Body of pancreas (tissue), 4 donors: ENCODE measurements around the gene ICA1L. TPM values are rescaled to one million over a fixed set of nuclear protein-coding genes. Genes with fewer than 3 reads are reported as not detected.
"Not testable (repeated sequence)": the region's sequence is repeated elsewhere in the genome, so short reads cannot be mapped to it uniquely, and the experiment has no call there.

Experiments used
- ATAC-seq: fragments of 150-250 bp; one replicate; pipeline ENCODE4 v1.9.1; 2016
- DNase-seq, 4 donors: peaks; one replicate each; pipeline ENCODE4 v3.0.0-alpha.2; 2019
- H3K27ac ChIP-seq, 4 donors: fragments of 200-600 bp; sonication (generic); 1 replicate in 3 of 4; 2 replicates in 1 of 4; pipeline versions ENCODE4 v1.5.1 to v1.6.1; 2016 to 2019; ENCODE audit warnings: mild to moderate bottlenecking in 1 of 4, mixed read lengths in 1 of 4, moderate library complexity in 1 of 4
- H3K27me3 ChIP-seq, 2 donors: fragments of 200-600 bp; sonication (generic); one replicate each; pipeline ENCODE4 v1.6.0; 2016; ENCODE audit warnings: mild to moderate bottlenecking in 1 of 2
- H3K36me3 ChIP-seq, 2 donors: fragments of 200-600 bp; sonication (generic); replicated peaks in 1 of 2; 2 replicates each; pipeline ENCODE4 v1.5.1; 2016; ENCODE audit warnings: low read depth in 2 of 2; ENCODE audit not compliant: insufficient read depth in 1 of 2
- H3K4me1 ChIP-seq: fragments of 200-600 bp; sonication (generic); one replicate; pipeline ENCODE4 v1.6.0; 2016
- H3K4me3 ChIP-seq, 2 donors: fragments of 200-600 bp; sonication (generic); 1 replicate in 1 of 2; 2 replicates in 1 of 2; pipeline ENCODE4 v1.5.1; 2016 to 2019
- H3K9me3 ChIP-seq, 3 donors: fragments of 200-600 bp; sonication (generic); 1 replicate in 2 of 3; 2 replicates in 1 of 3; pipeline ENCODE4 v1.5.1; 2016
- POLR2A ChIP-seq, 3 donors: fragments of 450-650 bp; IDR thresholded peaks; one replicate each; pipeline ENCODE4 v1.6.1; 2016; ENCODE audit warnings: antibody characterized with exemption in 3 of 3, mild to moderate bottlenecking in 2 of 3
- WGBS, 2 donors: methylation state at CpG; one replicate each; pipeline ENCODE4 v1.1.5; 2017; 5-methylcytosine and 5-hydroxymethylcytosine counted together
- intact Hi-C: fragments of 100-400 bp; cut with DNase I; formaldehyde crosslinking; loops from one replicate; pipeline ENCODE4 v1.15.1; 2023
- total RNA-seq, 2 donors: library from RNA; depleted of rRNA; stranded (reverse); fragments of >200 nt; gene quantifications; one replicate each; pipeline ENCODE4 v1.1.0, GENCODE V29; 2016
- TF ChIP-seq, protein P1 (sequence below), 7 experiments: fragments of 450-650 bp in 4 of 7; fragments of 200-600 bp in 3 of 7; sonication (generic) in 3 of 7; IDR thresholded peaks; one replicate each; pipeline ENCODE4 v1.5.1; 2016 to 2019; ENCODE audit warnings: antibody characterized with exemption in 7 of 7

Gene ICA1L
- total RNA-seq, 2 donors from 2014 or later: 6.7 to 34.6 TPM

DNA sequence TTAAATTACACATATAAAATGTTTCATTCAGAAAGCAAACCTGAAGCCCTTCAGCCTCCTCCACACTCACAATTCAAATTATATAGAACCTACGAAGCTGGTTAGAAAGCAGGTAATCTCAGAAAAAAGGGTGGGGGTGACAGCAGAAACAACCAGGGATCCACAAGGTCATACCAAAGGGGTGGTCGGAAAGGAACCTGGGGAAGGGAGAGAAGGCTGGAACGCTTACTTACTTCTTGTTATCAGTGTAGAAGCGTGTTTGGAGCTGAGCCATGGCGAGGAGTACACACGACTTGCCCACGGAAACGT, 39.6 kb upstream of the ICA1L start:
- ATAC-seq (no peak), DNase-seq (no peak)
- intact Hi-C loops: no loop called here
- peak overlapping the region; percentile 69 to 74 for H3K4me3 ChIP-seq
- H3K9me3 ChIP-seq: no peaks in the 10 kb centered on the region
- no peaks in the 10 kb centered on the region for H3K36me3 ChIP-seq
- no peaks in the 10 kb centered on the region for H3K27me3 ChIP-seq
- H3K4me1 ChIP-seq: peaks cover 11% of the 10 kb centered on the region
- TF ChIP-seq, protein P1, sequence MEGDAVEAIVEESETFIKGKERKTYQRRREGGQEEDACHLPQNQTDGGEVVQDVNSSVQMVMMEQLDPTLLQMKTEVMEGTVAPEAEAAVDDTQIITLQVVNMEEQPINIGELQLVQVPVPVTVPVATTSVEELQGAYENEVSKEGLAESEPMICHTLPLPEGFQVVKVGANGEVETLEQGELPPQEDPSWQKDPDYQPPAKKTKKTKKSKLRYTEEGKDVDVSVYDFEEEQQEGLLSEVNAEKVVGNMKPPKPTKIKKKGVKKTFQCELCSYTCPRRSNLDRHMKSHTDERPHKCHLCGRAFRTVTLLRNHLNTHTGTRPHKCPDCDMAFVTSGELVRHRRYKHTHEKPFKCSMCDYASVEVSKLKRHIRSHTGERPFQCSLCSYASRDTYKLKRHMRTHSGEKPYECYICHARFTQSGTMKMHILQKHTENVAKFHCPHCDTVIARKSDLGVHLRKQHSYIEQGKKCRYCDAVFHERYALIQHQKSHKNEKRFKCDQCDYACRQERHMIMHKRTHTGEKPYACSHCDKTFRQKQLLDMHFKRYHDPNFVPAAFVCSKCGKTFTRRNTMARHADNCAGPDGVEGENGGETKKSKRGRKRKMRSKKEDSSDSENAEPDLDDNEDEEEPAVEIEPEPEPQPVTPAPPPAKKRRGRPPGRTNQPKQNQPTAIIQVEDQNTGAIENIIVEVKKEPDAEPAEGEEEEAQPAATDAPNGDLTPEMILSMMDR (IDR thresholded peaks at IDR 0.05): no peak
- TF ChIP-seq POLR2A (IDR thresholded peaks at IDR 0.05): no peak
- peak overlapping the region in 3 of 4 donors; percentile 57 to 92 (median 88) for H3K27ac ChIP-seq
- WGBS, 2 donors: 0% methylated on average over 8 of the region's 8 CpGs

DNA sequence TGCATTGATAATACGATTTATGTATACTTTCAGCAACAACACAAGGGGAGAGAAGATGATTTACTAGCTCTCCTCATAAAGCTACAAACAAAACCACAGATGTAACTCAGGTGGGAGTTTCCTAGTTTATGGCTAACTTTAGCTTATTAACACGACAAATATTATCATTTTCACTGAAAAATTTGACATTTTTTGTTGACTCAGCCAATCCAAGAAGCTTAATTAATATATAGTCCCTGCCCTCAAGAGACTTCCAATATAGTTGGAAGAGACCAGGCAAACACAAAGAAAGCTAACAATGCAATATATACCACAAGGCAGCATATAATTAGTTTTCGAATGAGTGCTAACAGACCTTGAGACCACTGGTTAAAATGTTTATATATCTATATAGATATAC, 39.1 kb upstream of the ICA1L start:
- intact Hi-C loops: no loop called here
- Histone ChIP-seq H3K9me3 (no peaks in the 10 kb centered on the region), H3K4me1 (peaks cover 11% of the 10 kb centered on the region), H3K27me3 (no peaks in the 10 kb centered on the region), H3K4me3 (peak overlapping the region in 1 of 2 donors; percentile 69), H3K36me3 (no peaks in the 10 kb centered on the region), H3K27ac (peak overlapping the region in 1 of 4 donors; percentile 57)
- no peak for ATAC-seq
- no peak for TF ChIP-seq POLR2A (IDR thresholded peaks at IDR 0.05)
- TF ChIP-seq, protein P1 (IDR thresholded peaks at IDR 0.05): no peak
- 3 to 5% methylated on average over 3 of the region's 3 CpGs for WGBS, 2 donors
- no peak for DNase-seq

DNA sequence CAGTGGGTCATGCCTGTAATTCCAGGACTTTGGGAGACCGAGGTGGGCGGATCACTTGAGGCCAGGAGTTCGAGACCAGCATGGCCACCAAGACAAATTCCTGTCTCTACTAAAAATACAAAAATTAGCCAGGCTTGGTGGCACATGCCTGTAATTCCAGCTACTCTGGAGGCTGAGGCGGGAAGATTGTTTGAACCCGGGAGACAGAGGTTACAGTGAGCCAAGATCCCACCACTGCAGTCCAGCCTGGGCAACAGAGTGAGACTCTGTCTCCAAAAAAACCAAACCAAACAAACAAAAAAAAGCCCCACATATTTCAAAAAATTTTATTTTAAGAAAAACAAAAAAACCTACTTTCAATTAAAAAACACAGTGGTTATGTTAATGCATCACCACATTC, 38.7 kb upstream of the ICA1L start:
- intact Hi-C loops, H3K36me3 ChIP-seq, H3K27me3 ChIP-seq, H3K4me3 ChIP-seq, DNase-seq, H3K9me3 ChIP-seq, ATAC-seq, H3K27ac ChIP-seq: not testable (repeated sequence)
- WGBS, 2 donors: 71 to 82% methylated on average over 5 of the region's 5 CpGs
- H3K4me1 ChIP-seq: peaks cover 11% of the 10 kb centered on the region

DNA sequence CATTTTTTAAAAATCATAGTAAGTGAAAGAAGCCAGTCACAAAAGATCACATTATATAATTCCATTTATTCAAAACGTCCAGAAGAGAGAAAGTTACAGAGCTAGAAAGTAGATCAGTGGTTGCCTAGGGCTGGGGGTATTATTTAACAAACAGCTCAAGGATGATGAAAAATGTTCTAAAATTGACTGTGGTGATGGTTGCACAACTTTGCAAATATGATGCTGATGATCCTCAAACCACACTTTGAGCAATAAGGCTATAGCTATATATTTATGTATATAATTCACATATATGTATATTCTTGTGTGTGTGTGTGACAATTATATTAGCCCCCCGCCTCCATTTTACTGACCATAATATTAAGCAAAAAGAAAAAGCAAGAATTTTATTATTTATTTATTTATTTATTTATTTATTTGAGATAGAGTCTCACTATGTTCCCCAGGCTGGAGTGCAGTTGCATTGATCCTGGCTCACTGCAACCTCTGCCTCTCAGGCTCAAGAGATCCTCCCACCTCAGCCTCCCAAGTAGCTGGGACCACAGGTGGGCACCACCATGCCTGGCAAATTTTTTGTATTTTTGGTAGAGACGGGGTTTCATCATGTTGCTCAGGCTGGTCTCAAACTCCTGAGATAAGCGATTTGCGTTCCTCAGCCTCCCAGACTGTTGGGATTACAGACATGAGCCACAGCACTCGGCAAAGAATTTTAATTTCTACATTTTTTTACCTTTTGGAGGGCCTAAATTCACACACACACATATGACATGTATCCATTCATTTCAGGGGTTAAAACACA, 38.0 kb upstream of the ICA1L start:
- Histone ChIP-seq H3K36me3 (no peaks in the 10 kb centered on the region), H3K4me1 (peaks cover 11% of the 10 kb centered on the region), H3K4me3 (no peak overlapping the region), H3K27ac (no peak overlapping the region), H3K27me3 (no peaks in the 10 kb centered on the region), H3K9me3 (no peaks in the 10 kb centered on the region)
- ATAC-seq (no peak), DNase-seq (no peak)
- TF ChIP-seq POLR2A (IDR thresholded peaks at IDR 0.05): no peak
- TF ChIP-seq, protein P1 (IDR thresholded peaks at IDR 0.05): no peak
- 85 to 86% methylated on average over 6 of the region's 6 CpGs for WGBS, 2 donors
- intact Hi-C loops: no loop called here

DNA sequence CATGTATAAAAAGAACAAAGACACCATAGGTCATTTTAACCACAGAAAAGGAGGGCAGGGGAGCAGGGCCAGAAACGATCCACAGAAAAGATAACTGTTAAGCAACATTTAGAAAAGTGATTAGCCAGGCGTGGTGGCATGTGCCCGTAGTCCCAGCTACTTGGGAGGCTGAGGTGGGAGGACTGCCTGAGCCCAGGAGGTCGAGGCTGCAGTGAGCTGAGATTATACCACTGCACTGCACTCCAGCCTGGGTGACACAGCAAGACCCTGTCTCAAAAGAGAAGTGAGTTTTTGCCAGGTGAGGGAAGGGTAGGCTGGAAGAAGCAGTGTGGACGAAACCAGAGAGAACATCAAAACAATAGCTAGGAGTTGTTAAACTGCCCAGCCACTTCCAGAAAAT, 36.6 kb upstream of the ICA1L start:
- Histone ChIP-seq H3K36me3 (no peaks in the 10 kb centered on the region), H3K4me1 (peaks cover 11% of the 10 kb centered on the region), H3K27me3 (no peaks in the 10 kb centered on the region), H3K9me3 (no peaks in the 10 kb centered on the region), H3K27ac (no peak overlapping the region), H3K4me3 (no peak overlapping the region)
- TF ChIP-seq, protein P1 (IDR thresholded peaks at IDR 0.05): no peak
- no peak for TF ChIP-seq POLR2A (IDR thresholded peaks at IDR 0.05)
- intact Hi-C loops: no loop called here
- DNase-seq (no peak), ATAC-seq (no peak)
- WGBS, 2 donors: 74 to 81% methylated on average over 5 of the region's 5 CpGs

DNA sequence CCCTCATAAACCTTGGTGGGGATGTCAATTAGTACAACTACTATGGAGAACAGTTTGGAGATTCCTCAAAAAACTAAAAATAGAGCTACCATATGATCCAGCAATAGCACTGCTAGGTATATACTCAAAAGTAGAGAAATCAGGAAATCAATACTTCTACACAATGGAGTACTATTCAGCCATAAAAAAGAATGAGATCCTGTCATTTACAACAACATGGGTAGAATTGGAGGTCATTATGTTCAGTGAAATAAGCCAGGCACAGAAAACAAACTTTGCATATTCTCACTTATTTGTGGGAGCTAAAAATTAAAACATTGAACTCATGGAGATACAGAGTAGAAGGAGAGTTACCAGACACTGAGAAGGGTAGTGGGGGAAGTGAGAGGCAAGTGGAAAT, 33.9 kb upstream of the ICA1L start:
- DNase-seq, H3K9me3 ChIP-seq, H3K36me3 ChIP-seq, H3K27me3 ChIP-seq, H3K27ac ChIP-seq, intact Hi-C loops, ATAC-seq, H3K4me1 ChIP-seq, H3K4me3 ChIP-seq: not testable (repeated sequence)
